ES-I3 (cell line): ENCODE measurements around the gene SPINT2.
"Not testable (repeated sequence)": the region's sequence is repeated elsewhere in the genome, so short reads cannot be mapped to it uniquely, and the experiment has no call there.

ENCODE experiments used
- H3K36me3 ChIP-seq: 2 replicates; pipeline ENCODE4 v1.6.1; 2013; ENCODE audit warnings: mild to moderate bottlenecking, low read length, control low read depth, moderate library complexity; ENCODE audit not compliant: insufficient read depth
- H3K4me1 ChIP-seq: 2 replicates; pipeline ENCODE4 v1.6.1; 2013; ENCODE audit warnings: mild to moderate bottlenecking, control low read depth, low read length; ENCODE audit not compliant: insufficient read depth
- H3K9ac ChIP-seq: 2 replicates; pipeline ENCODE4 v1.6.1; 2013; ENCODE audit warnings: low read depth, mild to moderate bottlenecking, low read length, moderate library complexity
- H3K9me3 ChIP-seq: 2 replicates; pipeline ENCODE4 v1.6.1; 2013; ENCODE audit warnings: mild to moderate bottlenecking, low read length, moderate library complexity; ENCODE audit not compliant: control insufficient read depth, insufficient read depth

SPINT2 gene

GRCh38 chr19:38264486-38265212, at the start of gene SPINT2:
Gene SPINT2, plus strand, starts transcription at chr19:38264573. Its CDS starts 320 bp downstream, at chr19:38264893.
- H3K36me3 ChIP-seq: no peaks in the 10 kb centered on the region; the same call in 1 of the 2 replicates
- peaks cover 35% of the 10 kb centered on the region for H3K4me1 ChIP-seq
- H3K9me3 ChIP-seq: no peaks in the 10 kb centered on the region
- peak within 1 kb of the TSS; percentile 78 for H3K9ac ChIP-seq

- Histone ChIP-seq H3K9me3 (no peaks in the 10 kb centered on the region), H3K4me1 (no peaks in the 10 kb centered on the region), H3K36me3 (no peaks in the 10 kb centered on the region), H3K9ac (no peak overlapping the region)
Measured at GRCh38 chr19:38216785-38217641, 47.4 kb upstream of the SPINT2 start.

GRCh38 chr19:38218204-38218603, 46.2 kb upstream of the SPINT2 start:
- Histone ChIP-seq H3K9ac (no peak overlapping the region), H3K9me3 (no peaks in the 10 kb centered on the region), H3K36me3 (no peaks in the 10 kb centered on the region), H3K4me1 (0 out of 2 replicates have a peak, but pooled peaks cover 1% of the 10 kb centered on the region)

- Histone ChIP-seq H3K4me1 (0 out of 2 replicates have a peak, but pooled peaks cover 5% of the 10 kb centered on the region), H3K9ac (no peak overlapping the region), H3K36me3 (no peaks in the 10 kb centered on the region), H3K9me3 (no peaks in the 10 kb centered on the region)
Measured at GRCh38 chr19:38219221-38219620, 45.2 kb upstream of the SPINT2 start.

- Histone ChIP-seq H3K9me3 (no peaks in the 10 kb centered on the region), H3K9ac (no peak overlapping the region), H3K36me3 (no peaks in the 10 kb centered on the region), H3K4me1 (peaks cover 7% of the 10 kb centered on the region)
Measured at GRCh38 chr19:38221421-38221820, 43.0 kb upstream of the SPINT2 start.

GRCh38 chr19:38221919-38222830, 42.2 kb upstream of the SPINT2 start:
- H3K9me3 ChIP-seq: no peaks in the 10 kb centered on the region
- H3K36me3 ChIP-seq: no peaks in the 10 kb centered on the region
- peak overlapping the region; percentile 46; the same call in 1 of the 2 replicates for H3K9ac ChIP-seq
- H3K4me1 ChIP-seq: peaks cover 12% of the 10 kb centered on the region

GRCh38 chr19:38223119-38223523, 41.3 kb upstream of the SPINT2 start:
- H3K36me3 ChIP-seq: no peaks in the 10 kb centered on the region
- peak overlapping the region; percentile 69; the same call in 1 of the 2 replicates for H3K9ac ChIP-seq
- peaks cover 18% of the 10 kb centered on the region for H3K4me1 ChIP-seq
- no peaks in the 10 kb centered on the region for H3K9me3 ChIP-seq

GRCh38 chr19:38223617-38224013, 40.8 kb upstream of the SPINT2 start:
- Histone ChIP-seq H3K36me3 (no peaks in the 10 kb centered on the region), H3K4me1 (peaks cover 18% of the 10 kb centered on the region), H3K9ac (peak overlapping the region; percentile 69; the same call in 1 of the 2 replicates), H3K9me3 (no peaks in the 10 kb centered on the region)

- no peaks in the 10 kb centered on the region for H3K9me3 ChIP-seq
- peaks cover 18% of the 10 kb centered on the region for H3K4me1 ChIP-seq
- no peaks in the 10 kb centered on the region for H3K36me3 ChIP-seq
- peak within 1 kb of the TSS; percentile 69 for H3K9ac ChIP-seq
Measured at GRCh38 chr19:38224014-38224862, 40.1 kb upstream of the SPINT2 start, which contains the start of gene DPF1. Gene DPF1, minus strand, starts transcription at chr19:38224222. Its CDS starts 80 bp downstream, at chr19:38224142.

- not testable (repeated sequence) for H3K9ac ChIP-seq, H3K36me3 ChIP-seq, H3K9me3 ChIP-seq
- peaks cover 18% of the 10 kb centered on the region for H3K4me1 ChIP-seq
Measured at GRCh38 chr19:38224863-38225218, 39.5 kb upstream of the SPINT2 start.

GRCh38 chr19:38227287-38228004, 36.9 kb upstream of the SPINT2 start:
- Histone ChIP-seq H3K4me1 (peaks cover 18% of the 10 kb centered on the region), H3K9ac (peak overlapping the region; percentile 26; the same call in 1 of the 2 replicates), H3K9me3 (no peaks in the 10 kb centered on the region), H3K36me3 (no peaks in the 10 kb centered on the region)

- peaks cover 18% of the 10 kb centered on the region for H3K4me1 ChIP-seq
Measured at GRCh38 chr19:38228005-38228377, 36.4 kb upstream of the SPINT2 start.

More at GRCh38 chr19:38228005-38228377, 36.4 kb upstream of the SPINT2 start:
- H3K36me3 ChIP-seq: no peaks in the 10 kb centered on the region
- peak overlapping the region; percentile 26; the same call in 1 of the 2 replicates for H3K9ac ChIP-seq
- H3K9me3 ChIP-seq: no peaks in the 10 kb centered on the region
